Coronary artery (tissue), 2 donors: ENCODE data around the gene CAPS.

Source experiments
- DNase-seq: peaks from one replicate; pipeline ENCODE4 v3.0.0-alpha.2; 2017; ENCODE audit warnings: low spot score
- H3K27ac ChIP-seq, 2 donors: fragments of 200-600 bp; sonication (generic); one replicate each; pipeline ENCODE4 v1.5.1; 2016 to 2019
- H3K4me3 ChIP-seq: fragments of 200-600 bp; sonication (generic); 2 replicates; pipeline ENCODE4 v1.5.1; 2016; ENCODE audit warnings: mild to moderate bottlenecking, moderate library complexity
- TF ChIP-seq, protein P1 (sequence below): fragments of 200-600 bp; sonication (generic); IDR thresholded peaks from one replicate; pipeline ENCODE4 v1.5.1; 2019; ENCODE audit warnings: antibody characterized with exemption

CAPS gene

DNA sequence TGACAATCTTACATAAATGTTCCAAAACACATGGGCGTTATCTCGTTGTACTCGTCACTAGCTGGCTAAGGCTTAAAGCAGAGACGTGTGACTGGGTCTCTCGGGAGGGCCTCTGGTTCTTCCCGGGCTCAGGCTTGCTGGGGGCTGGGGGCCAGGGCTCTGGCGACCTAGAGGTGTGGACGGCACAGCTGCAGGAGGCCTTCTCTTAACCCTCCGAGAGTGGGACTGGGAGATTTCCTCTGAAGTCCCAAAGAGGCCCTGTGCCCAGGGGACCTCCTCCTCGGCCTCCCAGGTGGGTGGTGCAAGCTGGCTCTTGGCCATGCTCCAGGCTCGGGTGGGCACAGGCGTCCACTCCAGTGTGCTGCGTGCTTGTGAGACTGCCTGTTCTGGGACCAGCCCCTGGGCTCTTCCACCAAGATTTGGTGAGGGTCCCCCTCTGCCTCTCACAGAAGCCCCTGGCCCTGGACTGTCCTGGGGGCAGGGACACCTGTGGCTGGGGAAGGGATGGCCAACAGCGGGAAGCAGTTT, 2.2 kb downstream of the CAPS start:
- DNase-seq, result no peak
- Histone ChIP-seq H3K27ac (peak overlapping the region in 1 of 2 donors; percentile 13), H3K4me3 (no peak overlapping the region)
- TF ChIP-seq, protein P1, sequence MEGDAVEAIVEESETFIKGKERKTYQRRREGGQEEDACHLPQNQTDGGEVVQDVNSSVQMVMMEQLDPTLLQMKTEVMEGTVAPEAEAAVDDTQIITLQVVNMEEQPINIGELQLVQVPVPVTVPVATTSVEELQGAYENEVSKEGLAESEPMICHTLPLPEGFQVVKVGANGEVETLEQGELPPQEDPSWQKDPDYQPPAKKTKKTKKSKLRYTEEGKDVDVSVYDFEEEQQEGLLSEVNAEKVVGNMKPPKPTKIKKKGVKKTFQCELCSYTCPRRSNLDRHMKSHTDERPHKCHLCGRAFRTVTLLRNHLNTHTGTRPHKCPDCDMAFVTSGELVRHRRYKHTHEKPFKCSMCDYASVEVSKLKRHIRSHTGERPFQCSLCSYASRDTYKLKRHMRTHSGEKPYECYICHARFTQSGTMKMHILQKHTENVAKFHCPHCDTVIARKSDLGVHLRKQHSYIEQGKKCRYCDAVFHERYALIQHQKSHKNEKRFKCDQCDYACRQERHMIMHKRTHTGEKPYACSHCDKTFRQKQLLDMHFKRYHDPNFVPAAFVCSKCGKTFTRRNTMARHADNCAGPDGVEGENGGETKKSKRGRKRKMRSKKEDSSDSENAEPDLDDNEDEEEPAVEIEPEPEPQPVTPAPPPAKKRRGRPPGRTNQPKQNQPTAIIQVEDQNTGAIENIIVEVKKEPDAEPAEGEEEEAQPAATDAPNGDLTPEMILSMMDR, result no peak

DNA sequence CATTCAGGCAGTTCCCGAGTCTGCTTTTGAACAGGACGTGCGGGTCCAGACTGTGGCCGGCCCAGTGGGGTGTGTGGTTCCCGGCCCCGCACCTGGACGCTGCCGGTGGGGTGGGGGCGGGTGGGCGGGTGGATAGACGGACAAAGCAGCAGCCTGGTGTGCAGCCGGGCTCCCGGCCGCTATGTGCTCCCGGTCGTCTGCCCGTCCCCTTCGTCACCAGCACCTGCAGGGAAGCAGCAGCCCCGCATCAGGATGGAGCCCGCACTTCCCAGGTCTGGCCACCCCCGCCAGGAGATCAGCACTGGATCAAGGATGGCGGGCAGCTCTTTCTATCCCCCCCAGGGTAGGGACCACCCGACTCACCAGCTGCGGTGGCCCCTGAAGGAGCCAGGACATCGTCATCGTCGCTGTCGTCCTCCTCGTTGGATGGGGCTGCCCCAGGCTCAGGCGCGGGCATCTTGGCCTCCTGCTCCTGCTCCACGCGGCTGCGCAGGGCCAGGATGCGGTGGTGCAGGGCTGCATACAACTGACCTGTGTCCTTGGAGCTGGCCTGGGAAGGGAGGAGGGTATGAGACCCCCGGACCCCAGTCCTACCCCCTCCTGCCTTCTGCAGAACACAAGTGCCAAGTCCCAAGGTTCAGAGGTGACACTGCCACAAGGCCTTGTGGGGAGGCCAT, 3.5 kb downstream of the CAPS start:
- DNase-seq, result no peak
- H3K4me3 ChIP-seq, result no peak overlapping the region
- TF ChIP-seq, protein P1, result no peak
- H3K27ac ChIP-seq, result no peak overlapping the region

DNA sequence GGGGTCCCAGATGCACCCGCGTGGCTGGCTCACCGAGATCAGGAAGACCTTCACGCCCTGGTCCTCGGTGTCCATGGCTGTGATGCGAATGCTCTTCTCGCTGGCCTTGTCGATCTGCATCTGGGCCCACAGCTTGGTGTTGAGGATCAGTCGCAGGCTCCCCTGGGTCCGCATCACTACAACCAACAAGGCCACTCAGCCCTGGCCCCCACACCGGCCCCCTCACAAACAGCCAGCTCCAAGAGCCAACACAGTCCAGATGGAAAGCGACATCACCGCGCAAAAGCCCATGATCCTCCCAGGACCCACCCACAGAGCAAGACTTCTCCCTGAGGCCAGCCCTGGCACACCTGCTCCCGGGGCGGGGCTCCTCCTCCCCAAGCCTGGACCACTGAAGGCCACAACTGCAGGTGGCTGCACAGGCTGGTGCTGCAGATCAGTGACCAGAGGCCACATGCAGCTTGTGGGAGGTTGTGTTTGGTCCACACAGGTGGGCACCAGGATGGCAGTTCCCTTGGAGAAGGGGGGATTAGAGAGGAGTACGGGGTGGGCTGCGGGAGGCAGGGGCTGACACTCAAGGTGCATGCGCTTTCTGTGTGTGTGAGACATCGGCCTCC, 4.5 kb downstream of the CAPS start:
- no peak for DNase-seq
- no peak overlapping the region for H3K4me3 ChIP-seq
- H3K27ac ChIP-seq, result no peak overlapping the region
- TF ChIP-seq, protein P1, result no peak

DNA sequence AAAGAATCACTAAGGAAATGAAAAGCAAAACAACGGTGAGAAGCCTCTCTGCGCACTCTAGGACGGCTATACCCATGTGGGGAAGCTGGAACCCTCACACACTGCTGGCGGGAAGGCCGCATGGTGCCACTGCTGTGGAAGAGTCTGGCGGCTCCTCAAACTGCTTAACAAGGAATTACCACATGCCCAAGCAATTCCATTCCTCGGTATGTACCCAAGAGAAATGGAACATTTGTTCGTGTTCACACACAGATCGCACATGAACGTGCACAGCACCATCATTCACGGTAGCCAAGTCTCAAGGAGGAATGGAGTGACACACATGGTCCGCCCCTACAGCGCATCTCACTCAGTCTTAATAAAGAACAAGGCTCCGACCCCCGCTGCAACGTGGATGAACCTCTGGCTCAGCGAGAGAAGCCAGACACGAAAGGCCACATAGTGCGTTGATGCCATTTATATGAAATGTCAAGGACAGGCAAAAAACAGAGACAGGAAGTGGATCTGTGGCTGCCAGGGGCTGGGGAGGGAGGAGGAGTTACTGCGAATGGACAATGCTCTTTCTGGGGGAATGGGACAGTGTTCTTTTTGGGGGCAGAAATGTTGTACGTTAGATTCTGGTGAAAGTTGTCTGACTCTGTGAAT, 7.6 kb downstream of the CAPS start:
- H3K4me3 ChIP-seq, result no peak overlapping the region
- DNase-seq, result no peak
- no peak overlapping the region for H3K27ac ChIP-seq
- TF ChIP-seq, protein P1, result no peak

DNA sequence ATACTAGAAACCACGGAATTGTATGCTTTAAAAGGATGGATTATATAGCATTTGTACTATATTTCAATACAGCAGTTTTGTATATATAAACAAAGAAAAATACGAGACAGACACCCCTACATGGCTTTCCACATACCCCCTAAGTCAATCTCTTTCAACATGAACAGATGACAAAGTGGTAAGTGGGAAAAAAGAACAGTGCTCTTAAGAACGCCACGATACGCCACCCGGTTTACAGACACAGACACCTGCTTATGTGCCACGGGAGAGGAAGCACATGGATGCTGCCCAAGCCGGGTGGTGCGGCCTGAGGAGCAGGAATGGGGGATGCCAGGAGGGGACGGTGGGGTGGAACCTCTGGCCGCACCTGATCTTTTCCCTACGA, 8.1 kb downstream of the CAPS start:
- no peak for DNase-seq
- TF ChIP-seq, protein P1, result no peak
- Histone ChIP-seq H3K27ac (no peak overlapping the region), H3K4me3 (no peak overlapping the region)

DNA sequence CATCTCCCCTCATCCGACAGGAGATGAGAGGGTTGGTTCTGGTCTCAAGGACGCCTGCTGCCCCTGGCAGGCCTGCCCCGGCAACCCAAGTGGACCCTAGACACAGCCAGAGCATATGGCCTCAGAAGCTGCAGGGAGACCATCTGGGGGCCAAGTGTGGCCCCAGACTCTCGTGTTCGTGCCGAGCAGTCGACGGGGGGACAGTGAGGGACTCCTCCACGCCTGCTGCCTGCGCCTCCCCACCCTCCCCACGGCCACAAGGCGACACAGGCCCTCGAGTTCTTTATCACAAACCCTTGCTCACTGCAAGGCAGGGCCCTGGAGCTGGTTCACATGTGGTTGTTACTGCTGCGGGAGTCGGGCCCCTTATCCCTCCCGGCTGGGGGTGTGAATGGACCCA, 9.3 kb downstream of the CAPS start:
- no peak overlapping the region for H3K27ac ChIP-seq
- TF ChIP-seq, protein P1, result no peak
- no peak for DNase-seq
- H3K4me3 ChIP-seq, result no peak overlapping the region
